Ovary (tissue), 3 donors: ENCODE results near the gene ANKRD31.

Experiments used
- EP300 ChIP-seq: sonication (generic); formaldehyde crosslinking; IDR thresholded peaks from one replicate; pipeline ENCODE4 v1.6.1; 2017; ENCODE audit warnings: antibody characterized with exemption
- TF ChIP-seq, protein P1 (sequence below), 3 donors: fragments of 450-650 bp in 2 of 3; fragments of 200-600 bp in 1 of 3; IDR thresholded peaks; one replicate each; pipeline versions ENCODE4 v1.5.1 to v1.8.0; 2016 to 2022; ENCODE audit warnings: antibody characterized with exemption in 3 of 3, mild to moderate bottlenecking in 1 of 3
- donor health status: DM: no; HTN: no; CAD: no.

DNA sequence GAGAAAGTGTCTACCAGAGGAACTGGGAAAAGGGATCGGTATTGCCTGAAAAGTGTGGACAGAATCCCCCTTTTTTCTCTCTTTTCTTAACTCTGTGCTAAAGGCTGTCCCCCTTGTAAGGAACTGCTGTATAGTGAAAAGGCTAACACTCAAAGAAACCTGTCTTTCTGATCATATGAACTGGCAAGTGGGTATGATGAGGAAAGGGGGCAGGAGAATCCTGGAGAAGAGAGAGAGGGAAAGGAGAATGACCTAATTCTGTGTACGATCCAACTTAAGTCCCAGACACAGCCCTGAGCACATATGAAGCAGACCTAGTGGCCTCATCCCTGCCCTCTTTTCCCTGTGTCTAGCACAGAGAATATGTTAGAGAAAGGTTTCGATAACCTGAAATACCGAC, 967 bp downstream of the ANKRD31 start:
- TF ChIP-seq, protein P1, sequence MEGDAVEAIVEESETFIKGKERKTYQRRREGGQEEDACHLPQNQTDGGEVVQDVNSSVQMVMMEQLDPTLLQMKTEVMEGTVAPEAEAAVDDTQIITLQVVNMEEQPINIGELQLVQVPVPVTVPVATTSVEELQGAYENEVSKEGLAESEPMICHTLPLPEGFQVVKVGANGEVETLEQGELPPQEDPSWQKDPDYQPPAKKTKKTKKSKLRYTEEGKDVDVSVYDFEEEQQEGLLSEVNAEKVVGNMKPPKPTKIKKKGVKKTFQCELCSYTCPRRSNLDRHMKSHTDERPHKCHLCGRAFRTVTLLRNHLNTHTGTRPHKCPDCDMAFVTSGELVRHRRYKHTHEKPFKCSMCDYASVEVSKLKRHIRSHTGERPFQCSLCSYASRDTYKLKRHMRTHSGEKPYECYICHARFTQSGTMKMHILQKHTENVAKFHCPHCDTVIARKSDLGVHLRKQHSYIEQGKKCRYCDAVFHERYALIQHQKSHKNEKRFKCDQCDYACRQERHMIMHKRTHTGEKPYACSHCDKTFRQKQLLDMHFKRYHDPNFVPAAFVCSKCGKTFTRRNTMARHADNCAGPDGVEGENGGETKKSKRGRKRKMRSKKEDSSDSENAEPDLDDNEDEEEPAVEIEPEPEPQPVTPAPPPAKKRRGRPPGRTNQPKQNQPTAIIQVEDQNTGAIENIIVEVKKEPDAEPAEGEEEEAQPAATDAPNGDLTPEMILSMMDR (IDR thresholded peaks at IDR 0.05), result no peak
- no peak for TF ChIP-seq EP300
